Embryonic facial prominence (tissue), 1 donor: ENCODE results near the gene TMEM128.
A peak's percentile ranks its signal among the peaks of the same experiment; 100 is the strongest.
"Not testable (repeated sequence)": the region's sequence is repeated elsewhere in the genome, so short reads cannot be mapped to it uniquely, and the experiment has no call there.

Source experiments
- DNase-seq: peaks from one replicate; pipeline ENCODE4 v3.0.0-alpha.2; 2016; ENCODE audit errors: extremely low spot score

The TMEM128 gene, protein sequence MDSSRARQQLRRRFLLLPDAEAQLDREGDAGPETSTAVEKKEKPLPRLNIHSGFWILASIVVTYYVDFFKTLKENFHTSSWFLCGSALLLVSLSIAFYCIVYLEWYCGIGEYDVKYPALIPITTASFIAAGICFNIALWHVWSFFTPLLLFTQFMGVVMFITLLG

GRCh38 chr4:4248029-4248884 is at the start of gene TMEM128:
Gene TMEM128 (minus strand): TSS chr4:4248223. CDS start chr4:4248202, 21 bp downstream.
- peak; percentile 92 for DNase-seq

DNA sequence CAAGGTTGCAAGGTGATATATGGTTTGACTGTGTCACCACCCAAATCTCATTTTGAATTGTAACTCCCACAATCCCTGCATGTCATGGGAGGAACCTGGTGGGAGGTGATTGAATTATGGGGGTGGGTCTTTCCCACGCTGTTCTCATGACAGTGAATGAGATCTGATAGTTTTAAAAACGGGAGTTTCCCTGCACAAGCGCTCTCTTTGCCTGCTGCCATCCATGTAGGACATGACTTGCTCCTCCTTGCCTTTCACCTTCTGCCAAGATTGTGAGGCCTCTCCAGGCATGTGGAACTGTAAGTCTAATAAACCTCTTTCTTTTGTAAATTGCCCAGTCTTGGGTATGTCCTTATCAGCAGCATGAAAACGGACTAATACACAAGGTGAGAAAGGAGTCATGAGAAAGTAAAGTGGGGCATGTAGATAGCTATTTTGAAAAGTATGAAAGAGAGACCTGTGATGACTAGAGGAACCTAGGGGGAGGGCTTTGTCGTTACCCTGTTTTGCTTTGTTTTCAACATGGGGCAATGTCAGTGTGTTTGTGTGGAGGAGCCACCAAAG is 48.3 kb upstream of the TMEM128 start:
- no peak for DNase-seq

- no peak for DNase-seq
Measured at GRCh38 chr4:4293279-4293678, 45.3 kb upstream of the TMEM128 start.

DNA sequence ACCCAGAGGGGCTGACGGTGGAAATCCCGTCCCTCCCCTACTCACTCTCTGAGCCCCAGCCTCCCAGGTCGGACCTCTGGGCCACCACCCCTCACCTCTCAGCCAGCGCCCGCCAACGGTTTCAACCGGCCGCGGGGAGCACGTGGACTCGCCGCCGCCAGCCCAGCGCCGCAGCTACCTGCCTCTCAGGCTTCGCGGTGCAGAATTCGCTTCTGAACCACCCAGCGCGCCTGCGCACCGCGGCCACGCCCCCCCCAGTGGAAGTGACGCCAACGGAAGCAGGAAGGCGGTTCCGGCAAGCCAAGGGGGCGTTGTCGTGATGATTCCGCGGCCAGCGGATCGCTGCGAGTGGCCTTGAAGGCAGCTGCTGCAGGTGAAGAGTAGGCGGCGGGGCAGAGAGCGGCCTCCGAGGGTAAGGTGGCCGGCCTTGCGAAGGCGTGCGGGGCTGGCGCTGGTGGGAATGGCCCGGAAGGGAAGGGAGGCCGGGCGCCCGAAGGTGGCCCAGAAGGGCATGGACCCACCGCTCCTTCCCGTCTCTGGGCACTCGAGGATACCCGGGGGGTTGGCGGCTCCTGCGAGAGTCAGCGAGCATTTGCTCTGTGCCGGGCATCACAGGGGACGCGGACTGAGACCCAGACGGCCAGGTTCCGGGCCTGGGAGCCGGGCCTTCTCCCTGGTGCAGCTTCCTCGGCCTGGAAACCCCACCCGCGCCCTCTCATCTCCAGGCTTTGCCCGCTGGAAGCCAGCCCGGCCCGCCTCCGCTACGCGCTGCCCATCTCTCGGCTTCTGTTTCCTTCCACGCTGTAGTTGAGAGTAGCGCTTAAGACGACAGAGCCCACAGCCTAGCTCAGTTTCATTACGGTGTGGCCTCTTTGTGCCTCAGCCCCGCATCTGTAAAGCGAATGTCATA is 42.2 kb upstream of the TMEM128 start, which contains the start of the genes LYAR and ZBTB49:
Gene LYAR (minus strand): TSS at position 214 of the 910 bp plus-strand sequence. CDS start 6,412 bp downstream, outside the sequence.
Gene ZBTB49 (plus strand): TSS at position 311 of the 910 bp plus-strand sequence. CDS start 9,695 bp downstream, outside the sequence.
- DNase-seq, result peak; percentile 54

DNA sequence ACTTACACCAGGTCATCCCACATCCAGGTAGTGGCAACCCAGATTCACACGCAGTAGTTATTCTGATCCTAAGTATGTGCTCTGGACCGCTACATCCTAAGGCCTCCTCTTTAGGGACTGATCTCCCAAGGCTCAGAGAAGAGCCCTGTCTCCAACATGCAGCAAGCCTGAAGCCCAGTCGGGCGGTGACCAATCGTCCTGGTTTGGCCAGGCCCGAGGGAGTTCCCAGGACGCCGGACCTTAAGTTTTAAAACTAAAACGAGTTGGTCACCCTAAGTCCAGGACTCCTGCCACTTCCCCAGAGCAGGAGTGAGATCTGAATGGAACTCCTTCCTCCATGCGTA is 41.5 kb upstream of the TMEM128 start:
- no peak for DNase-seq

GRCh38 chr4:4289055-4289454 is 41.0 kb upstream of the TMEM128 start:
- no peak for DNase-seq

DNA sequence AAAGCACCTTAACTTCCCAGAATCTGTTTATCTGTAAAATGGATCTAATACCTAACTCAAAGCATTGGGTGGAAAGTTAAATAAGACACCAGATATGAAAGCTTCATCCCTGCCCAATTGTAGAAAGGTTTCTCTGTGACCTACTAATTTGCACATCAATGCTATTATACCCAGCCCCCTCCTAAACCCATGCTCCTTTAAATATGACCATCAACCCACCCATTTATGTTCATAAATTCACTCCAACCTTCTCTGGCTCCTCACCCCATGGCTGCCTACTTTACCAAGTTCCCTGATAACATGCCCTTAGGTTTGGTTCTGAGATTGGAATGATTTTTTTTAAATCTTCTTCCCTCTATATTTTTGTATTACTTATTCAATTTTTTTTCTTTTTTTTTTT is 40.1 kb upstream of the TMEM128 start:
- DNase-seq, result no peak

DNA sequence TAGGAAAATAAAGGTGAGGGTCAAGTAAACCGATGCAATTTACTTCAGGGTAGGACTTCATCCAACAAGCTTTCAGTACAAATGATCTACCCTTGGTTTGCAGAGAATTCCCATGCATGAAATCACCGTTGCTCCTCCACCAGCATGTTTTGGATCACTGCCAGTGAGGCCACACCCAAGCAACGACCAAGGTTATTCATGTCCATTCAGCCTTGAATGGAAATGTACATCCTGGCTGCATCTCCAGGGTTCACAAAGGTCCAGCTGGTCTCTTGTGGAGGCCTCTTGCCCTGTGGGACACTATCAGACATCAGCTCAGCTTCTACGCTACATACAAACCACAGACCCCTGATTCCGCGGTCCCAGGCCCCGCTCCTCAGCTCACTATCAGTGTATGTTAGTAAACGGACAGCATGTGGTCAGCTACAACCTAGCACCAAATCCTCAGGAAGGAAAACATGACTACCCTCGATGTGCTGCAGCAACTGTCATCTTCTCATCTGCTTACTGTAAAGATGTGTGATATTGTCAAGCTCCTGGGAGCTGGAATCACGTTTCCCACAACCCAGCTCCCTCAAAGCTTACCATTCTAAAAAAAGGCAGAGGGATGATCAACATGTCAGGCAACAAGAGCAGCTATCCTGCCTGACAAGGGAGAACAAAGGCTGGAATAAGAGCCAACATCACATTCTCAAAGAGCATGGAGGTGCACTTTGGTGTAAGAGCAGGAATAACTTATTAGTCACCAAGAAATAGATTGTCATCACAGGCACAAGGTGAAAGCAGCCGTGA is 37.0 kb upstream of the TMEM128 start:
- DNase-seq, result no peak

DNA sequence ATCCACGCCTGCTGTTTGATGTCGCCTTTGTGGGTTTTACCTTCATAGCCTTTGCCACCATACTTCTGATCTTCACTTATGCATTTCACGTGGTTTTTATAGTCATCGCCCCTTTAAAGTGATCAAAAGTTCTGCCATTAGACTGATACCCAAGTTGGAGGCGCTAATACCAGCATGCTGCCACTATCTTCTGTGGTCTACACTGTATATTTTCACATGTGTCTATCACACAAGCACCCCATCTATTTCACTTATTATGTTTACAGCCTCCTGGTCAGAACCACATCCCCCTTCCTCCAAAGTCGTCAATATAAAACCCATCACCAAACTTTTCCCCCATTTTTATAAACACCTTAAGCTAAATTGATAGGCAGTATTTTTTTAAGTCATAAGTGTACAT is 33.8 kb upstream of the TMEM128 start:
- DNase-seq, result no peak

DNA sequence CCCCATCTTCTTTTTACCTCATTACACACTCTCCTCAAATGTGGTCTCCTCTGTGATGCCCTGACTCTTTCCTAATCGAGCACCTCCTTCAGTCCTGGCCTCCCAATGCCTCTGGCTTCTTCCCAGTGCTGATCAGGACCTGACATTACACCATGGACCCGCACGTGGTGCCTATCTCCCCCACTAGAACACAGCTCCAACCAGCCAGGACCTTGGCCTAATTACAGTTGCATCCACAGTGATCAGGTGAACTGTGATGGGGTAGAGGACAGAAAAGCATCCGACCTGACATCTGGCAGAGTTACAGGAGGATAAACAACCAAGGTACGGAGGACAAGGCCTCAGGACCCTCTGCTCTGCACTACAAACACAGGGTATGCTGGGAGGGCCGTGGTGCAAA is 29.5 kb upstream of the TMEM128 start:
- no peak for DNase-seq

DNA sequence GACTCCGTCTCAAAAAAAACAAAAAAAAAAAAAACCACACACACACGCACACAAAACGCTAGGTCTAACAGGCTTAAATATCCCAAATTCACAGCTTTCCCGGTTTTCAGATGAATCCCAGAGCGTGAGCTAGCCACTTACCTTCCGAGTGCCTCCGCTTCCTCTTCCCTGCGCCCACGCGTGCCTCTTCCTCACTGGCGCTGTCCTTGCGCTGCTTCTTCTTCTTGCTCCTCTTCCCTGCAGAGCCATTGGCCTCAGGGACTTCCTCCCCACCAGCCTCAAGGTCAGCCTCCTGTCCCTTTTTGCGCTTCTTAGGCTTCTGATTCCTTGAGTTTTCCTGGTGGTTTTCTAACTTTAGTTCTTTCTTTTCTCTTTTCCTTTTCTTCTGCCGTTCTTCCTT is 26.2 kb upstream of the TMEM128 start:
- no peak for DNase-seq

DNA sequence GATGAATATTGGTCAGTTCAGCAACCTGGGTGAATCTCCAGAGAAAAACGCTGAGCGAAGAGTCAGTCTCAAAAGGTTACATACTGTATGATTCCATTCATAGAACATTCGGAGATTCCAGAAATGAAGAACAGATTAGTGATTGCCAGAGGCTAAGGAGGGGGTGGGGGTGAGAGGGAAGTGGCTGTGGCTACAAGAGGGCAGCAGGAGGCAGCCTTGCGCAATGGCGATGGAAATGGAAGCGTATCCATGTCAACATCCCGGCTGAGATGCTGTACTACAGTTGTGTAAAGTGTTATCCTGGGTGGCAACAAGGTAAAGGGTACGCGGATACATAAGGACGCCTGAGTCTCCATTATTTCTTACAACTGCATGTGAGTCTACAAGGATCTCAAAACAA is 23.9 kb upstream of the TMEM128 start:
- DNase-seq, result no peak

DNA sequence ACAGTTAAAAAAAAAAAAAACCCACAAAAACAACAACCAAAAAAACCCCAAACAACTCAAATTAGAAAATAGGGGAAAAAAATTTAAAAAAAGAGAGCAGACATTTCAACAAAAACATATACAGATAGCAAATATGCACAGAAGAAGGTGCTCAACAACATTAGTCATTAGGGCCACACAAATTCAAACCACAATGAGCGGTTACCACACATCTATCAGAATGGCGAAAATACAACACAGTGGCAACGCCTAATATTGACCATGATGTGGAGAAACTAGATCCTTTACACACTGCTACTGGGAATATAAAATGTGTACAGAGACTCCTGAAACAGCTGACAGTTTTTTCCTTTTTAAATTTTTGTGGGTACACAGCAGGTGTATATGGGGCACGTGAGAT is 22.5 kb upstream of the TMEM128 start:
- DNase-seq, result no peak

DNA sequence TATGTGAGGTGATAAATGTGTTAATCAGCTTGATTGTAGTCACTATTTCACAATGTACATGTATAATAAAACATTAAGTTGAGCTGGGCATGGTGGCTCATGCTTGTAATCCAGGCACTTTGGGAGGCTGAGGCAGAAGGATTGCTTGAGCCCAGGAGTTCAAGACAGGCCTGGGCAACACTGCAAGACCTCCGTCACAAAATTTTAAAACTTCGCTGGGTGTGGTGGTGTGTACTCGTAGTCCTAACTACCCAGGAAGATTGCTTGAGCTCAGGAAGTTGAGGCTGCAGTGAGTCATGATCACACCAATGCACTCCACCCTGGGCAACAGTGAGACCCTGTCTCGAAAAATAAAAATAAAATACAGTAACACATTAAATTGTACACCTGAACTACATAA is 21.8 kb upstream of the TMEM128 start:
- DNase-seq, result no peak

- no peak for DNase-seq
Measured at GRCh38 chr4:4269331-4269731, 21.3 kb upstream of the TMEM128 start.

DNA sequence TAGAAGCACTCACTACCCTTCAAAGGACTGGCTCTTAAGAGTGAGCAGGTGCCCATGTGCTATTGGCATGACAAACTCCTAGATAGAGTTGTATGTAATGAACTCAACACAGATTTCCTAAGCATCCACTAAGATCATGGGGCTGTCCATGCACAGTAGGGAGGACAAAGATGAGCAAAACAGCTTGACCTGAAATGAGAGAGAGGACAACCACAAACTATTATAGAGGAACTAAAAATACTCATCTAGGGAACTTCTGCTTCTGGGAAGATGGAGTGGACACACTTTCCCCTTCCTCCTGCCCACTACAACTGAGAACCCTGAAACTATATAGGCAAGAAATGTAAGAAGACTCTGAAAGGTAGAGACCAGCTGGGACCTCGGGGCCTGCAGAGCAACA is 20.8 kb upstream of the TMEM128 start:
- no peak for DNase-seq

- DNase-seq, result no peak
Measured at GRCh38 chr4:4267981-4268380, 20.0 kb upstream of the TMEM128 start.

DNA sequence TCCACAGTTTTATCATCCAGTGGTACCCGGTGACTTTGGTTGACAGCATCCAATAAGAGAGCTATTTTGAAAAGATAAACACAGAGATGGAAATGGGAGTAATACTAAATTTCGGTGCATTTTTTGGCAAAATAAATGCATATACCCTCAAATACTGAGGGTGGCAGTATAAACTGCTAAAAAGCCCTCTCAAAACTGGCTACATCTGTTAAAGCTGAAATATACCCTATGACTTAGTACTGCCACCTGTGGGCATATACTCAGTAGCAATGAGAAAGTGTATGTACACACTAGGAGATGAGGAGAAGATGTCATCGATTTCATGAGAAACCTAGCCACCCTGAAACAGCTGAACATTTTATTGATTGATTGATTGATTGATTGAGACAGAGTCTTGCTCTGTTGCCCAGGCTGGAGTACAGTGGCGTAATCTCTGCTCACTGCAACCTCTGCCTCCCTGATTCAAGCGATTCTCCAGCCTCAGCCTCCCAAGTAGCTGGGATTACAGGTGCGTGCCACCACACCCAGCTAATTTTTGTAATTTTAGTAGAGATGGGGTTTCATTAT is 12.2 kb upstream of the TMEM128 start:
- DNase-seq, result no peak

DNA sequence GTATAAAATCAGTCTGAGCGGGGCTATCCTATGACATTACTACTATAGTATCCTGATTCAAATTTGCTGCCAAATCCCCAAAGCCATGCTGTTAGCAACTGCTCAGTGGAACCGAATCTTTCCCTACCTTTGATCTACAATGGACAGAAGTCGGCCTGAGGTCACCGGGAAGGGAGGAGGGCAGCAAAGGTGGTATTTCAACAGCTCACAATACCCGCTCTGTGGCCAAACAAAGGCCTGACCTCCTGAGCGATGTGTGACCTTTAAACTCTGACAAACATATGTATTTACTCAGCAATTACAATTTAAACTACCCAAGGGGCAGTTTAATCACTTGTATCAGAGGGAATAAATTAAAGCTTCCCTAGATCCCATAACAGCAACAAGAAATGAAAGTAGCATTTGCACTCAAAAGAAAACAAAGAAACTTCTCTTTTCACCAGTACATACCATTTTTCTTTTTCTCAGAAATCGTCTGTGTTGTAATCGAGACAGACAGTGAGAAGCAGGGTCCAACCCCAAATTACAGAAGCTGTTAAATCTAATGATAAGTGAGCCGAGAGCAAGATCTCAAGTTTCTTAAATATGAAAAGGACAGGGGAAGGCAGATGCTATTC is 11.6 kb upstream of the TMEM128 start:
- no peak for DNase-seq

GRCh38 chr4:4257705-4258104 is 9.7 kb upstream of the TMEM128 start:
- DNase-seq, result not testable (repeated sequence)
